ENCODE results near the gene PLK4.
"Not testable (repeated sequence)": the region's sequence is repeated elsewhere in the genome, so short reads cannot be mapped to it uniquely, and the experiment has no call there.

PLK4 gene

GRCh38 chr4:127916512-127916911 lies 35.8 kb downstream of the PLK4 start:
- DNase-seq = no peak

DNA sequence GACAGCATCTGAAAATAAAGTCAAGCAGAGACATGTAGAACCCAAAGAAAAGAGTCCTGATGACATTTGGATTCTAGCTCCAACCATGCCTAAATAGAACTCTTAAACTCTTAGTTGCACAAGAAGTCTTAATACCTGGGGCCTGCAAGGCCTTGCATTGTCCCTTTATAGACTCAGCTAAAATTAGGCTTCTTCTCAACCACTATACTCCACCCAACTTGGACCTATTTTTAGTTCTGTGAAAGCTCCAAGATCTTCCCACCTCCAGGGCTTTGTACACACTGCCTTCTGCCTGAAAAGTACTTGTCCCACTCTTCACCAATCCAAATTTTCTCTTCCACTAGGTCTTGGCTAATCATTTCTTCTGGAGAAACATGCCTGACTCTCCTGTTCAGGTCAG lies 36.5 kb downstream of the PLK4 start:
- no peak for DNase-seq

DNA sequence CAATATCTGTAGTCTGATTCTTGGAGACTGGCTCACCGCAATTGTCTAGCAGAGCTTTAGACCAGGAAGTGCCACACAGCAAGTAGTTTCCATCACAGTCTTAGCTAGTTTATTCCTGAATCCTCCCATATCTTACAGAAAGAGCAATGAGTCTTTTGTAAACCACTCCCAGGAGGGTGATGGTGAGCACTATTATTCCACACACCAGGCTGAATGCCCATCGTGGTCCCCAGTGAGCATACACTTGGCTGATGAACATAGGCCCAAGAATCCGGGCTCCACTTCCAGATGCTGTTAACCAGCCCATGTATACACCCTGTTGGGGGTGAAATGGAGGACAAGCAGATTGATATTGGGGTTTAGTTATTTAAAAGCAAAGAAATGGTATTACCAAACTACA lies 39.8 kb downstream of the PLK4 start:
- DNase-seq = no peak

GRCh38 chr4:127922226-127922625 lies 41.5 kb downstream of the PLK4 start:
- no peak for DNase-seq

- DNase-seq = not testable (repeated sequence)
These were observed 45.0 kb downstream of the PLK4 start for GRCh38 chr4:127925720-127926119.

GRCh38 chr4:127930175-127930574 lies 49.5 kb downstream of the PLK4 start:
- no peak for DNase-seq

DNA sequence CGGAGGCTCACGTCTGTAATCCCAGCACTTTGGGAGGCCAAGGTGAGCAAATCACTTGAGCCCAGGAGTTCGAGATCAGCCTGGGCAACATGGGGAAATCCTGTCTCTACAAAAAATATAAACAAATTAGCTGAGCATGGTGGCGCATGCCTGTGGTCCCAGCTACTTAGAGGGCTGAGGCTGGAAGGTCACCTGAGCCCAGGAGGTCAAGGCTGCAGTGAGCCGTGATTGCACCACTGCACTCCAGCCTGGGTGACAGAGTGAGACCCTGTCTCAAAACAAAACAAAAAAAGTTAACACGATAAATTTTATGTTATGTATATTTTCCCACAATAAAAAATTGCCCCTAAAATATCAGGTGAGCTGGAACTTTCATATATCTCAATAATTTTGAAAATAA lies 51.1 kb downstream of the PLK4 start:
- not testable (repeated sequence) for DNase-seq

DNA sequence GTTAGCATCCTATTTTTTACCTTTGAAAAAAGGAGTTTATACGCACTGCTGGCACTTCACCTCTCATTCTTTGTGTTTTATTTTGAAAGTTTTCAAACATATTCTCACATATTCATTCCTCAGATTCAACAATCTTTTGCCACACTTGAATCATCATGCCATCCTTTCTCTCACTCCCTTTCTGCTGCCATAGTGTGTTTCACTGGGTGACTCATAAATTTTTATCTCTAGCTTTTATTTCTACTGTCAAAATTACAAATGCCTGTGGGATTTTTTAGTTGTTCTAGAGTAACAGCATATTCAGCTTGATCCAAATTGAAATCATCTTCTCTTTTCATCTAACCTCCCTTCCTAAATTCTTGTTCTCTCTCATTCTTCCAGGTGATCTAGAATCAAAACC lies 56.3 kb downstream of the PLK4 start:
- no peak for DNase-seq
